Measurements from ENCODE around the gene PLEKHG3.

The PLEKHG3 gene

DNA sequence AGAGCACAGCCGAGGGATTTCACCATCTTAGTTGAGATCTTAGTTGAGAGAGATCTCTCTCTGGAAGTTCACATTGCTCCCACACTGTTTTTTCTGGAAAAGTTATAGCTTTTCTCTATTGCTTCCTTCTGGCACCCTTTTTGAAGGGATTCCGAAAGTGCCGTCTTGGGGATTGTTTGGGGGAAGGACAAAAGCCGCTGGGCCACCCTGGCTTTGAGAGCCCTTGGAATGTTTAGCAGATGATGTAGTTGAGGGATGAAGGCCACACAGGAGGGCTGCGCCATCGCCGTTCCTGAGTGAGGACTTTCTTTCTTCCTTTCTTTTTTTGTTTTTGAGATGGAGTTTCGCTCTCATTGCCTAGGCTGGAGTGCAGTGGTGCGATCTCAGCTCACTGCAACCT, 17.7 kb downstream of the PLEKHG3 start:
- TF ChIP-seq, protein P1, sequence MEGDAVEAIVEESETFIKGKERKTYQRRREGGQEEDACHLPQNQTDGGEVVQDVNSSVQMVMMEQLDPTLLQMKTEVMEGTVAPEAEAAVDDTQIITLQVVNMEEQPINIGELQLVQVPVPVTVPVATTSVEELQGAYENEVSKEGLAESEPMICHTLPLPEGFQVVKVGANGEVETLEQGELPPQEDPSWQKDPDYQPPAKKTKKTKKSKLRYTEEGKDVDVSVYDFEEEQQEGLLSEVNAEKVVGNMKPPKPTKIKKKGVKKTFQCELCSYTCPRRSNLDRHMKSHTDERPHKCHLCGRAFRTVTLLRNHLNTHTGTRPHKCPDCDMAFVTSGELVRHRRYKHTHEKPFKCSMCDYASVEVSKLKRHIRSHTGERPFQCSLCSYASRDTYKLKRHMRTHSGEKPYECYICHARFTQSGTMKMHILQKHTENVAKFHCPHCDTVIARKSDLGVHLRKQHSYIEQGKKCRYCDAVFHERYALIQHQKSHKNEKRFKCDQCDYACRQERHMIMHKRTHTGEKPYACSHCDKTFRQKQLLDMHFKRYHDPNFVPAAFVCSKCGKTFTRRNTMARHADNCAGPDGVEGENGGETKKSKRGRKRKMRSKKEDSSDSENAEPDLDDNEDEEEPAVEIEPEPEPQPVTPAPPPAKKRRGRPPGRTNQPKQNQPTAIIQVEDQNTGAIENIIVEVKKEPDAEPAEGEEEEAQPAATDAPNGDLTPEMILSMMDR (conservative IDR thresholded peaks at IDR 0.05; ENCODE audit: low read depth) = no peak
- CTCF ChIA-PET = interaction anchor here (0.6 to 0.7 kb wide), 2 partner anchors 46 to 59 kb away, joined by 3 read pairs; no protein-coding TSS in a partner anchor
- H3K27ac ChIP-seq = peak overlapping the region; percentile 94
- no peak for DNase-seq (ENCODE audit: low spot score)
- POLR2A ChIA-PET (ENCODE audit: low non-redundant PET) = no interaction called here

DNA sequence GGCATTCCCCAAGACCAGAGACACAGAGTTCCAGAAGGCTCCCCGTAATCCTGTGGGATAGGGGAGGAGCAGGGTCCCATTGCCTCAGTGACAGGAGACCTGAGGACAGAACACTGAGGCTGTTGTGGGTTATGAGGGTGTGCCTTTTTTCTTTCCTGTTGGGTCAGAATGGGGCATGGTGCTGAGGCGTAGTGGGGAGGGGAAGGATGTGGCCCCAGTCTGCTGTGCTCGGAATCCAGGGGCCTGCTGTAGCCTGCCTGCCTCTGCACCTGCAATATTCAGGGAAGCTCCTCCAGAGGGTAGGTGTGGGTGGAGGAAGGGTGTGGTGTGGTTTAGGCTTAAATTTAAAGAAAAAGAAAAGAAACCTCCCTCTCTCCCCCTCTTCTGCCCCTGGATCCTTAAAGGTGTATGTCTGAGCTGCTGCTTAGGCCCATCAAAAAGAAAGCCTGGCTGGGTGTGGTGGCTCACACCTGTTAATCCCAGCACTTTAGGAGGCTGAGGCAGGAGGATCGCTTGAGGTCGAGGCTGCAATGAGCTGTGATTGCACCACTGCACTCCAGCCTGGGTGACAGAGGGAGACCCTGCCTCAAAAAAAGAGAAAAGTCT, 18.7 kb downstream of the PLEKHG3 start:
- DNase-seq (ENCODE audit: low spot score) = peak; percentile 65
- ChIA-PET CTCF (interaction anchor here (0.6 kb wide), 1 partner anchor 36 kb away, joined by 3 read pairs; no protein-coding TSS in a partner anchor), POLR2A (ENCODE audit: low non-redundant PET) (no interaction called here)
- peak overlapping the region; percentile 94 for H3K27ac ChIP-seq
- TF ChIP-seq, protein P1 (conservative IDR thresholded peaks at IDR 0.05; ENCODE audit: low read depth) = no peak

DNA sequence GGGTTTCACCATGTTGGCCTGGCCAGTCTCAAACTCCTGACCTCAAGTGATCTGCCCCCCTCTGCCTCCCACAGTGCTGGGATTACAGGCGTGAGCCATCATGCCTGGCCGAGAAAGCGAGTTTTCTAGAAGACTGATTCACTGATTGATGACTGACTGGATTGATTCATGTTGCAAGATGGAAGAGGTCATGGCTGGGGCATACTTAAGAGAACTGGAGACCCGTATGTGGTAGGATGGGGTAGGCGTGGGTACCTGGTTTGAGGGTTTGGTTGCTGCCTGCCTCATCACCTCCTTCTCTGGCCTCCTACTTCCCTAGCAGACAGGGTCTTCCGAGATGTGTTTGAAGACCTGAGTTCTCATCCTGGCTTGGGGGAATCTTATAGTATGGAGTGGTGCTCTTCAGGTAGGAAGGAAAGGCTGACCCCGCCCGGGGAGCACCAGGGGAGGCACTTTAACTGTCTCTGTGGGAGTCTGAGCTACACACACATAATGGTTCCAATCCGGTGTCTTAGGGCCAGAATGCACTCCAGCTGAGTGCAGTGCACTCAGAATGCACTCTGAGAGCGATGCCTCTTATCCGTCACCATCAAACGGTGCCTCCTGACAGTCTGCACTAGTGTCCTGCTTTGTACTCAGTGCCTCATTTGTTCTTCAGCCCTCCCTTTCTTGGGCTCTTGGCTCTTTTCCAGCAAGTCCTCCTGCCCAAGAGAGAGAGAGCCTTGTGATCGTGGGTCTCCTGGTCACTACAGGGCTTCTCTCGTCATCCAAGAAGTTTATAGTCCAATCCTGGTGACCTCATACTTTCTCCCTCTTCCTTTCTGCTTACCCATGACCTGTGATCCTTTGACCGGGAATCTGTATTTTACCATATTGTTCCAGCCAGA, 19.7 kb downstream of the PLEKHG3 start:
- H3K27ac ChIP-seq = peak overlapping the region; percentile 94
- POLR2A ChIA-PET (ENCODE audit: low non-redundant PET) = no interaction called here
- CTCF ChIA-PET = interaction anchor here (1.1 to 1.2 kb wide), 2 partner anchors 18 to 184 kb away, joined by 3 to 4 read pairs; partner anchors contain the start of gene HSPA2
- DNase-seq (ENCODE audit: low spot score) = no peak
- TF ChIP-seq, protein P1 (conservative IDR thresholded peaks at IDR 0.05; ENCODE audit: low read depth) = no peak

DNA sequence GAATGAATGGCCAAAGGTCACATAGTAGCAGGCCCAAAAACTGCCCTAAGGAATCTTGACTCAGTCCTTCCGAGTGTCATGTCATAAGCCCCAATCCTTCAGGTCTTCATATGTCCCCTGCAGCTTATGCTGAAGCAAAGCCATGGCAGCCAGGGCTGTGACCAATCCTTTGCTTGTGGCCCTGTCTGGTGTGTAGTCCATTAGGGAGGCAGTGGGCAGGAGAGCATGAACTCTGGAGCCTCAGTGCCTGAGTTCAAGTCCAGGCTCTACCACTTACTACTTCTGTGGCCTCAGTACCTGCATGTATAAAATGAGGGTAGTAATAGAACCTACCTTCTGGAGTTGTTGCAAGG, 20.3 kb downstream of the PLEKHG3 start:
- no peak for DNase-seq (ENCODE audit: low spot score)
- POLR2A ChIA-PET (ENCODE audit: low non-redundant PET) = interaction anchor here (0.8 kb wide), 1 partner anchor 21 kb away, joined by 3 read pairs; the partner anchor contains the start of gene PLEKHG3
- TF ChIP-seq, protein P1 (conservative IDR thresholded peaks at IDR 0.05; ENCODE audit: low read depth) = no peak
- CTCF ChIA-PET = interaction anchor here (1.1 to 1.2 kb wide), 2 partner anchors 19 to 184 kb away, joined by 3 to 4 read pairs; partner anchors contain the start of gene HSPA2
- H3K27ac ChIP-seq = peak overlapping the region; percentile 94

DNA sequence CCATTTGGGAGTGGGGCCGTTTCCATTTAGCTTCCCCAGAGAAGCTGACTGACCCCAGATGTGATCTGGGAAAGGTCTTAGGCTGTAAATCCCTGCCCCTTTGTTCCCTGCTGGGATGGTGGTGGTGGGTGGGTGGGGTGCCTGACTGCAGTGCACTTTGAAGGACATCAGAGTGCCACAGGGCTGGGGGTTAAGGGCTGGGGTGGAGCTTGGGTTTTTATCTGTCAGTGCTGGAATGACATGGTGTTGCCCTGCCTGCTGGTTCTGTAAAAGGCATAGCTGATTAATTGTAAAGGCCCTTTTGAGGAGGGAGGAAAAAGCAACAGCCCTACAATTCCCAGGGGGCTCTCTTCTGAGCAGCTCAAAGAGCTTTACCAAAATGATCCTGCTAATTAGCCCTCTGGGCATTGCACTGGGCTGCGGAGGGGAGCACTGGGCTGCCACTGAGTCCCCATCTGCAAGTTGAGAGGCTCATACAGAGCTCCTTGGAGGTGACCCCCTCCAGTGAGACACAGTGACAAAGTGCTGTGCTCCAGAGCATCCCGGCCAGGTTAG, 21.1 kb downstream of the PLEKHG3 start:
- TF ChIP-seq, protein P1 (conservative IDR thresholded peaks at IDR 0.05; ENCODE audit: low read depth) = no peak
- ChIA-PET POLR2A (ENCODE audit: low non-redundant PET) (interaction anchor here (0.8 kb wide), 1 partner anchor 21 kb away, joined by 3 read pairs; the partner anchor contains the start of gene PLEKHG3), CTCF (interaction anchor here (1.1 to 1.2 kb wide), 2 partner anchors 20 to 185 kb away, joined by 3 to 4 read pairs; partner anchors contain the start of gene HSPA2)
- DNase-seq (ENCODE audit: low spot score) = no peak
- peak overlapping the region; percentile 94 for H3K27ac ChIP-seq
